ENCODE data around the gene MYPN. TPM values are rescaled to one million over a fixed set of nuclear protein-coding genes. Genes with fewer than 3 reads are reported as not detected.

The MYPN gene
- total RNA-seq, 2 donors from 2014 or later, result 0.05 TPM; not detected in 1

DNA sequence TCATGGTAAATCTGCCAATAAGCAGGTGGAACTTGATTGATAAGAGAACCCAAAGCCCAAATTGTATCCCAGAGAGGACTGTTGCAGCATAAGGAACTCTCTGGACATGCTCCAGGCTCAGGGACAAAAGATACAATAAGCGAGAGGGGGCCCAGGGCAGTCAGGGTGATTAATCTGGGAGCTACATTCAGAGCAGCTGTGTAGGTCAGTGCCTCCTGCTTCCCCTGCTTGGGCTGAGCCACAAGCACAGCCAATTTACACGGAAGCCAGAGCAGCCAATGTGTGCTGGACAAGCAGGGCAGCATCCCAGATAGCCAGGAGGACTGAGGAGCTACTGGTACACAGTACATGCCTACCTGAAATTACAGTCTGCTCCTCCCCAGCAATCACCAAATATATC, 24.2 kb downstream of the MYPN start:
- no peaks in the 10 kb centered on the region for H3K9me3 Mint-ChIP-seq
- H3K36me3 Mint-ChIP-seq, result no peaks in the 10 kb centered on the region
- no peak overlapping the region for H3K4me3 Mint-ChIP-seq
- ATAC-seq (no peak), DNase-seq (ENCODE audit: low spot score) (no peak)
- H3K4me1 Mint-ChIP-seq (ENCODE audit: low read depth in 2 of 2), result no peaks in the 10 kb centered on the region
- H3K27me3 Mint-ChIP-seq, result peaks cover 7 to 8% of the 10 kb centered on the region in 2 donors
- no peak overlapping the region for H3K27ac Mint-ChIP-seq

DNA sequence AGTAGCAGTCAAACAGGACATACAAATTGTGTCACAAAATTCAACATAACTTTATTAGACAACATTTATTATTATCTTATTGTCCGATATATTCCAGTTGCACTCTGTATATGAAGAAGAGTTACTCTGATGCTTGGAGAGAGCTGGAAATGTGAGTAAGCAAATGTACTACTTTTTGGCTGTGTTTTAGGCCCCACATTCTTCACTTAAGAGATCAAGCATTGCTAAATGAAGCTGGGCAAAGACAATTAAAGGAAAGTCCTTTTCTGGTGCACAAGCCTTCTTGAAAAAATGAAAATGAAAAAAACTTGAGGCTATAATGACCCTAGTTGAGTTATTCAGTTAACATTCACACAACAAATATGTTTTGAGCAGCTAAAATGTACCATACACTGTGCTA, 26.1 kb downstream of the MYPN start:
- no peaks in the 10 kb centered on the region for H3K36me3 Mint-ChIP-seq
- H3K9me3 Mint-ChIP-seq, result no peaks in the 10 kb centered on the region
- H3K4me1 Mint-ChIP-seq (ENCODE audit: low read depth in 2 of 2), result no peaks in the 10 kb centered on the region
- no peak overlapping the region for H3K4me3 Mint-ChIP-seq
- H3K27me3 Mint-ChIP-seq, result peaks cover 17 to 21% of the 10 kb centered on the region in 2 donors
- ATAC-seq (no peak), DNase-seq (ENCODE audit: low spot score) (no peak)
- H3K27ac Mint-ChIP-seq, result no peak overlapping the region

DNA sequence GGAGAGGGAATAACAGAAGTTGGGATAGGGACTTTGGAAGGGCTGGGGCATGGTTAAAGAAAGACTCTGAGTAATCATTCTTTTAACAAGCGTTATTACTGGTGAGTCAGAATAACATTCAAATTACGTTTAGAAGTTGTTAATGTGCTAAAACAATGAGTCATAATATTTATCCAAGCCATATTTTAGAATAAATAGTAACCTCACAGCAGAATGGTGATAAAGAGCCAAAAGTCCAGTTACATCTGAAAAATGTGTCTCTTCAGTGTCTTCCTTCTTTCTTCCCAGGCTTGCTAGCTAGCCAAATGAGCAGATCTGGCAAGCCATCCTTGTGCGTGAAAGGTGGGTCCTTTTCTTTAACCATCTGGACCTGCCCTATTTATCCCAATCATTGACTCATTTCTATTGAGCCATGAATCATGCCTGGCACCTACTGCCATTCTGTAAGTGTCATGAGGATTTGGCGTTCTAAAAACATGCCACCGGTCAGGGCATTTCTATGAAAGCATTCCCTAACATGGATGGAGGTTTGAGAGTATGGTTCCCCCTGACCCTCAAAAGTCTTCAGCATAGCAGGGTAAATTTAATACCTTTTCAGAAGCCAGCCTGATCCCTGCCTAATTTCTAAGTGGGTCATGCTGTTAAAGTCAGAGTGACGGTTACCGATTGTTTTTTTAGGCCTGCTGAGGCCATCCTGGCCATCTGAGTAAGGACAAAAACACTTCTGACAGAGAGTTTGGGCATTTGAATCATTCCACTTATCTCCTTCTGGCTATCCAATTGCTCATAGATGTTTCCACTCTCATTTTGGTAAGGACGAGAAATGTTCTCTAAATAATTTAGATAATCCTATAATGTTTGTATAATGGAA, 26.9 kb downstream of the MYPN start:
- DNase-seq (ENCODE audit: low spot score) (no peak), ATAC-seq (no peak)
- no peaks in the 10 kb centered on the region for H3K36me3 Mint-ChIP-seq
- no peaks in the 10 kb centered on the region for H3K4me1 Mint-ChIP-seq (ENCODE audit: low read depth in 2 of 2)
- H3K27ac Mint-ChIP-seq, result no peak overlapping the region
- H3K4me3 Mint-ChIP-seq, result no peak overlapping the region
- H3K27me3 Mint-ChIP-seq, result peaks cover 17 to 26% of the 10 kb centered on the region in 2 donors
- no peaks in the 10 kb centered on the region for H3K9me3 Mint-ChIP-seq

DNA sequence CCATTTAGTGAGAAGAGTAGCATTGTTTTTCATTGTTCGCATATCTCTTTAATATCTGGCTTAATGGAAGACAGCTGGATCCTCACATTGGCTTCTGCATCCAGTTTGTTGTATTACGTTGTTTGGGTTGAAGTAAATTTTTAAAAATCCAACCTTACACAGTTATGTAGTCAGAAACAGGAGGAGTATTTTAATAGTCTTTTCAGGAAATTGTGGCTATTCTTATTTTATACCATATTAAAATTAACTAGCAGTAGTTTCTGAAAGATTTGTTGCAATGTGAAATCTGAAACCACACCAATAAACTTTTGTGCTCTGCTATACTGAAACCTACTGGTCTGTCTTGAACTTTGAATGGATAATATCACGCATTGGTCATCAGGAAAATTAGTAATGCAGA, 27.9 kb downstream of the MYPN start:
- no peaks in the 10 kb centered on the region for H3K4me1 Mint-ChIP-seq (ENCODE audit: low read depth in 2 of 2)
- no peaks in the 10 kb centered on the region for H3K36me3 Mint-ChIP-seq
- H3K27me3 Mint-ChIP-seq, result peaks cover 22 to 33% of the 10 kb centered on the region in 2 donors
- ATAC-seq, result no peak
- H3K27ac Mint-ChIP-seq, result no peak overlapping the region
- H3K9me3 Mint-ChIP-seq, result no peaks in the 10 kb centered on the region
- DNase-seq (ENCODE audit: low spot score), result no peak
- H3K4me3 Mint-ChIP-seq, result no peak overlapping the region

DNA sequence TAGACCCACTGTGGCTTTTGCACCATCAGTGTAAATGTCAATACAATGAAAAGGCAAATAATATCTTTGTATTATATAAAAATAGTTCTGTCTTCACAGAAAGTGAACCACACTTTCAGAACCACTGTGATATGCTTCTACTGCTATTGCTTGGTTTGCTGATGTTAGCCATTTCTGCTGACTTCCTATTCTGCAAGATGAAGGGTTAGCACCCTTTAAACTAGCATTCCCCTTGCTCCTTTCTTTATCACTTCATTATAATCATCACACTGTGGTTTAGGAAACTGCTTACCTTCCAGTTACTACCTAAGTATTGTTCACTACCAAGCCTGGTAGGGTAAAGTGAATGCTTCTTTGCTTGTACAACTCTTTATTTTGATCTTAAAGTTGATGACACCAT, 29.2 kb downstream of the MYPN start:
- Mint-ChIP-seq H3K4me1 (ENCODE audit: low read depth in 2 of 2) (no peaks in the 10 kb centered on the region), H3K4me3 (no peak overlapping the region), H3K9me3 (no peaks in the 10 kb centered on the region), H3K27ac (no peak overlapping the region), H3K27me3 (peaks cover 25 to 33% of the 10 kb centered on the region in 2 donors), H3K36me3 (no peaks in the 10 kb centered on the region)
- DNase-seq (ENCODE audit: low spot score) (no peak), ATAC-seq (no peak)

DNA sequence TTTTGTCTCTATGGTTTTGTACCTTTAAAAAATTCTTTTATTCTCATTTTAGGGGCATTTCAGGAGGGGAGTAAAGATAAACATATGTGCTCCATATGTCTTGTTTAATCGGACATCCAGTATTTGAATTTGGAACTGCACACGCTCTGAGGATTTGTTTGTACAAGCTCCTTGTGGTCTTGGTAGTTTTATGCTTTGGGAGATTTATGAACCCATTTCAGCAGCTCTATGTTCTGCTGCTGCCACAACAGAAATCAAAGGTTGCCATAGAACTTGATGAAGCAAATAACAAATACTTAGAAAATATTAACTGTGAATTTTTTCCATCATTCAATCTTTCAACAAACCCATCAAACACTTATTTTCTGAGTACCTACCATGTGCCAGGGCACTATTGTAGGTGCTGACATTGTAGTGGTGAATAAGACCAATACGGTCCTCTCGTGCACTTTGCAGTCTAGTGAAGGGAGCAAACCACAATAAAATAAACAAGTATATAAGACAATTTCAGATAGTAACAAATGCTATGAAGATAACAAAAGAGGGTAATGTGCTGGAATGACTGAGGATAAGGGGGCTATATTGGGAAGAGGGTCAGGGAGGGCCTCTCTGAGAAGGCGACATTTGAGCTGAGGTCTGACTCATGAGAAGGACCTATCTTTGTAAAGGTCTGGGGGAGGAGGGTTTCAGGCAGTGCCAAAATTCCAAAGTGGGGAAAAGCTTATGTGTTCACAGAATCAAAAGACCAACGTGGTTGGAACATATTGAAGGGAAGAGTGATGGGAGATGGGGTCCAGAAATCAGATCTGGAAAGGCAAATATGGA, 30.4 kb downstream of the MYPN start:
- no peak for ATAC-seq
- Mint-ChIP-seq H3K36me3 (no peaks in the 10 kb centered on the region), H3K4me1 (ENCODE audit: low read depth in 2 of 2) (no peaks in the 10 kb centered on the region), H3K27ac (no peak overlapping the region), H3K9me3 (no peaks in the 10 kb centered on the region), H3K4me3 (no peak overlapping the region), H3K27me3 (peaks cover 25 to 33% of the 10 kb centered on the region in 2 donors)
- no peak for DNase-seq (ENCODE audit: low spot score)

DNA sequence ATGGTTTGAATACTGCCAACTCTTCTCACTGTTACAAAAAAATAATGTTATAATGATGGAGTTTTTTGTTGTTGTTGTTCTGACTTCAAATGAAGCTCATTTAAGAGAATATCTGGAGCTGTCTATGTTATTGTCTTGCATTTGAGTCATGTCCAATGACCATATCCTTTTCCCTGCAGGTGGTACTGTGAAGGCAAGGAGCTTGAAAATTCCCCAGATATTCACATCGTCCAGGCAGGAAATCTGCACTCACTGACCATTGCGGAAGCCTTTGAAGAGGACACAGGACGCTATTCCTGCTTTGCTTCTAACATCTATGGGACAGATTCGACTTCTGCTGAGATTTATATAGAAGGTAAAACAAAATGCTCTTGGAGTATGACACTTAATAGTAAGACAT, 33.5 kb downstream of the MYPN start:
- H3K4me1 Mint-ChIP-seq (ENCODE audit: low read depth in 2 of 2), result no peaks in the 10 kb centered on the region
- ATAC-seq (no peak), DNase-seq (ENCODE audit: low spot score) (no peak)
- no peak overlapping the region for H3K27ac Mint-ChIP-seq
- H3K9me3 Mint-ChIP-seq, result no peaks in the 10 kb centered on the region
- H3K36me3 Mint-ChIP-seq, result no peaks in the 10 kb centered on the region
- H3K4me3 Mint-ChIP-seq, result no peak overlapping the region
- peaks cover 38 to 45% of the 10 kb centered on the region in 2 donors for H3K27me3 Mint-ChIP-seq

DNA sequence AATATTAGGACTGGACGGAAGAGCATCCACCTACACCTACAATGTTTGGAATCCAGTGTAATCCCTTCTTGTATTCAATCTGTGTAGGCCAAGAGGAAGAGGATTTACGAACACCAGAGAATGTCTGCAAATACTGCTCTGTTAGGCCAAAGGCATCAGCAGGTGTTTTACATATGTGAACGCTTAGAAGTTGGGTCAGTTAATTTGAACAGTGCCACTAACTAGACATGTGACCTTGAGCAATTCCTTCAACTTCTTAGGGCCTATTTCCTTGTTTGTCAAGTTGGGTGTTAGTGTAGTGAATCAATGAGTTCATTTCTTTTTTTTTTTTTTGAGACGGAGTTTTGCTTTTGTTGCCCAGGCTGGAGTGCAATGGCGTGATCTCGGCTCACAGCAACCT, 35.4 kb downstream of the MYPN start:
- H3K27me3 Mint-ChIP-seq, result peaks cover 30 to 33% of the 10 kb centered on the region in 2 donors
- no peak overlapping the region for H3K4me3 Mint-ChIP-seq
- ATAC-seq, result no peak
- no peaks in the 10 kb centered on the region for H3K9me3 Mint-ChIP-seq
- no peaks in the 10 kb centered on the region for H3K36me3 Mint-ChIP-seq
- no peaks in the 10 kb centered on the region for H3K4me1 Mint-ChIP-seq (ENCODE audit: low read depth in 2 of 2)
- no peak for DNase-seq (ENCODE audit: low spot score)
- H3K27ac Mint-ChIP-seq, result no peak overlapping the region

DNA sequence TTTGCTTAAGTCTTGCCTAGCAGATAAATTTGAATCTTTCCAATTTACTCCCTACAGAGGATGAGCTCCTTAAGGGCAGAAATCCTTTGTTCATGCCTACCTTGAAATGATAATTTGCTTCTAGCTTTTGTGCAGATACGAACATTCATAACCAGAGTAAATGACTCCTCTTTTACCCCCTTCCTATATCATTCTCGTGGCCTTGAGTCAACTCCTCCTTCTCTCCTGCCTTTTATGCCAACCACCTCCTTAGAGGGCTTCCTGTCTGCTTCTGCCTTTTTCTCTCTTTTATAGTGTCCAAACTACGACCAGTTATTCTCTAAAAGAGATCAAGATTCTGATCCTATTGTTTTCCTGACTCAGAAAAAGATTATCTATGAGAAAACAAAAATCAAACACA, 36.4 kb downstream of the MYPN start:
- ATAC-seq, result no peak
- Mint-ChIP-seq H3K27me3 (peaks cover 20 to 28% of the 10 kb centered on the region in 2 donors), H3K27ac (no peak overlapping the region), H3K36me3 (no peaks in the 10 kb centered on the region), H3K4me3 (no peak overlapping the region), H3K4me1 (ENCODE audit: low read depth in 2 of 2) (no peaks in the 10 kb centered on the region), H3K9me3 (no peaks in the 10 kb centered on the region)
- no peak for DNase-seq (ENCODE audit: low spot score)

DNA sequence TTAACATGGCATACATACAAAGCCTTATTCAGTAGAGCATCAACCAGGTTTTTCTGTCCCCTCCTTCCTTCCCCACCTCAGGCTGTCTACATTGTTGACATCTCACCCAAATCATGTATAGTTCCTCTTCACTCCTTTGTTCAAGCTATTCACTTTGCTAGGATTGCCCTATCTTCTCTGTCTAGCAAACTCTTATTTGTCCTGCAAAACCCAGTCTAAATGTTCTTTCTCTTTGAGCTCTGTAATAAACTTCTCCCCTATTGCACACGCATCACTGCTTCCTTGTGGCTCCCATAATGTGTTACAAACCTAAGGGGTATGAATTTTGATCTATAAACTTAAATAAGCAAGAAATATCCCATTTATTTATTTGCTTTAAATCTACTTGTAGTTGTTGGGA, 36.8 kb downstream of the MYPN start:
- ATAC-seq (no peak), DNase-seq (ENCODE audit: low spot score) (no peak)
- no peak overlapping the region for H3K4me3 Mint-ChIP-seq
- no peaks in the 10 kb centered on the region for H3K4me1 Mint-ChIP-seq (ENCODE audit: low read depth in 2 of 2)
- H3K36me3 Mint-ChIP-seq, result no peaks in the 10 kb centered on the region
- no peak overlapping the region for H3K27ac Mint-ChIP-seq
- H3K9me3 Mint-ChIP-seq, result no peaks in the 10 kb centered on the region
- H3K27me3 Mint-ChIP-seq, result peaks cover 19 to 28% of the 10 kb centered on the region in 2 donors

DNA sequence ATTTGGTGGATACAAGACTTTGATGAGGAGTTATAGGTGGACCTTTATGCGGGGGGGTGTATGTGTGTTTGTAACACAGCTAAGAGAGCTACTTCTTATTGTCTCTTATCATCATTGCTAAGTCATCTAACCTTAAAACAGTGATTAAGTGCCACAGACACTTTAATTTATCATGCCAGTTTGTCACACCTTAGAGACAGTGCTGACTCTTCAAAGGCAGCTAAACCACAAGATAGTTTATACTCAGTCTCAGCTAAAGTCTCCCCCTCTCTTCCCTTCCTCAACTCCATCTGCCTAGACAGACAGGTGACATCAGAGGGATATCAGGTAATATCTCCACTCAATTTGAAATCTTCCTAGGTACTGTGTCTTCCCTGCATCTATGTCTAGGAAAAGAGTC, 42.2 kb downstream of the MYPN start:
- Mint-ChIP-seq H3K27ac (no peak overlapping the region), H3K4me1 (ENCODE audit: low read depth in 2 of 2) (no peaks in the 10 kb centered on the region), H3K27me3 (peaks cover 4 to 12% of the 10 kb centered on the region in 2 donors), H3K9me3 (no peaks in the 10 kb centered on the region), H3K36me3 (no peaks in the 10 kb centered on the region), H3K4me3 (no peak overlapping the region)
- ATAC-seq (peak in 1 of 2 donors; percentile 27), DNase-seq (ENCODE audit: low spot score) (no peak)

DNA sequence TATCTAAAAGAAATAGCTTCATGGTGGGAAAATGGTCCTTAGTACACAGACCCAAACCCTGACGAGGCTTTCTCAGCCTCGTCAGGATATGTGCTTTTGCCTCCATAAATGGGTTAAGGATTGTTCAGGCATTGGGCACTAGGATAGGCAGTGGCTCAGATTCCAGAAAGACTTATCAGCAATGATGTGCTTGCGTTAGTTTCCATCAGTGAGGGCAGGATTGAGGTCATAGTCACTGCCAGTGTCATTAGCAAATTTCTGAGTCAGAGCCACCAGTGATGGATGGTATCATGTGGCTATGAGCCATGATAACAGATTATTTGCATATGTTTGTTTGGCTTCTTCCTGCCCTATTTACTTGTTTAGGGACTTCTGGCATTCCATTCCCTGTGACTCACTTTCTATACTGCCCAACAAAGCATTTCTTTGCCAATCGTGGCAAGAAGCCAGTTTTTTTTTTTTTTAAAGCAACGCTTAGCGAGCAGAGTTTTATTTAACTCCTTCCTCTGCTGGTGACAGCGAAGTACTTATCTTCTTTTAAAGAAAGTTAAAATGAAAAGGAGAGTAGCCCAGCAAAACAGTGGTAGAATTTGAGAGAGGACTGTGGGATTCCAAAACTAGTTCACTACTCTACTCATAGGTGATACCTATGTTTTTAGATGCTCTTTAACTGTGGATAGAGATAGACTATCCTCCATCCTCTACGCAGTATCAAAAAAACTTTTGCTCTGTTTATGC, 44.4 kb downstream of the MYPN start:
- Mint-ChIP-seq H3K4me1 (ENCODE audit: low read depth in 2 of 2) (no peaks in the 10 kb centered on the region), H3K27ac (no peak overlapping the region), H3K9me3 (no peaks in the 10 kb centered on the region), H3K36me3 (no peaks in the 10 kb centered on the region), H3K27me3 (peaks cover 0 to 5% of the 10 kb centered on the region in 2 donors), H3K4me3 (no peak overlapping the region)
- peak in 1 of 2 donors; percentile 41 for ATAC-seq
- no peak for DNase-seq (ENCODE audit: low spot score)

DNA sequence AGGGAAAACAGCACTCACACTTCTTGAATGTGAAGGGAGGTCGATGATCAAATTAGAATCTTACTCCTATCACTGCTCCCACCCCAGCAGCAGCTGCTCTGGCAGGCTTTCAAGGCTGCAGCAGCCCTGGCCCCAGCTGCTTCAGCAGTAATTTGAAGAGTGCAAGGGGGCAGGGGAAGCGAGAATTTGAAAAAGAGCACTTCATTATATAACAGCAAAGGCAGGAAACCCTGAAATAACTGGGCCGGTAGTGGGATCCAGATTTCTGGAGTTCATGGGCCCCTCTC, 44.9 kb downstream of the MYPN start:
- H3K27ac Mint-ChIP-seq, result no peak overlapping the region
- no peaks in the 10 kb centered on the region for H3K36me3 Mint-ChIP-seq
- H3K27me3 Mint-ChIP-seq, result peaks cover 0 to 5% of the 10 kb centered on the region in 2 donors
- DNase-seq (ENCODE audit: low spot score), result no peak
- no peak overlapping the region for H3K4me3 Mint-ChIP-seq
- ATAC-seq, result no peak
- no peaks in the 10 kb centered on the region for H3K9me3 Mint-ChIP-seq
- no peaks in the 10 kb centered on the region for H3K4me1 Mint-ChIP-seq (ENCODE audit: low read depth in 2 of 2)
